Upper lobe of right lung (tissue), 1 donor: ENCODE data around the gene MACROD1. TPM values are rescaled to one million over a fixed set of nuclear protein-coding genes. Genes with fewer than 3 reads are reported as not detected.

ENCODE experiments used
- ATAC-seq: fragments of 200-7000 bp; cut with Tn5 transposase; one replicate; pipeline ENCODE4 v1.9.1; 2020; ENCODE audit warnings: mild to moderate bottlenecking, moderate library complexity
- DNase-seq: peaks from one replicate; pipeline ENCODE4 v3.0.0-alpha.2; 2020
- H3K27ac ChIP-seq: fragments of 200-600 bp; one replicate; pipeline ENCODE4 v1.8.0; 2022
- H3K27me3 ChIP-seq: fragments of 200-600 bp; one replicate; pipeline ENCODE4 v1.8.0; 2022; ENCODE audit warnings: mild to moderate bottlenecking
- H3K36me3 ChIP-seq: fragments of 200-600 bp; one replicate; pipeline ENCODE4 v1.8.0; 2022
- H3K4me1 ChIP-seq: fragments of 200-600 bp; one replicate; pipeline ENCODE4 v1.8.0; 2022
- H3K4me3 ChIP-seq: fragments of 200-600 bp; one replicate; pipeline ENCODE4 v1.8.0; 2022; ENCODE audit warnings: mild to moderate bottlenecking
- H3K9me3 ChIP-seq: fragments of 200-600 bp; one replicate; pipeline ENCODE4 v1.8.0; 2022
- CTCF ChIP-seq: fragments of 200-600 bp; IDR thresholded peaks from one replicate; pipeline ENCODE4 v1.8.0; 2022; ENCODE audit warnings: antibody characterized with exemption
- intact Hi-C: fragments of 100-400 bp; cut with DNase I; formaldehyde crosslinking; loops from one replicate; pipeline ENCODE4 v1.11.0; 2022
- total RNA-seq: library from RNA; stranded (reverse); fragmentation: NEBNext Ultra II Directional; extraction: Animal tissue kit (Norgen Biotek cat#: 25700); gene quantifications from one replicate; pipeline ENCODE4 v1.2.1, GENCODE V29; 2021
- donor health status: DM: no; HTN: yes; CAD: no; lungs with severe emphysema.

Gene MACROD1
- total RNA-seq, 1 donor from 2014 or later, result 15.8 TPM

GRCh38 chr11:64015510-64015909 lies 150.4 kb downstream of the MACROD1 start:
- H3K27ac ChIP-seq, result no peak overlapping the region
- ATAC-seq (no peak), DNase-seq (no peak)
- TF ChIP-seq CTCF, result no peak
- H3K27me3 ChIP-seq, result no peaks in the 10 kb centered on the region
- no peak overlapping the region for H3K4me3 ChIP-seq
- no peaks in the 10 kb centered on the region for H3K9me3 ChIP-seq
- intact Hi-C loops, result no loop called here
- H3K4me1 ChIP-seq, result no peaks in the 10 kb centered on the region
- H3K36me3 ChIP-seq, result no peaks in the 10 kb centered on the region

DNA sequence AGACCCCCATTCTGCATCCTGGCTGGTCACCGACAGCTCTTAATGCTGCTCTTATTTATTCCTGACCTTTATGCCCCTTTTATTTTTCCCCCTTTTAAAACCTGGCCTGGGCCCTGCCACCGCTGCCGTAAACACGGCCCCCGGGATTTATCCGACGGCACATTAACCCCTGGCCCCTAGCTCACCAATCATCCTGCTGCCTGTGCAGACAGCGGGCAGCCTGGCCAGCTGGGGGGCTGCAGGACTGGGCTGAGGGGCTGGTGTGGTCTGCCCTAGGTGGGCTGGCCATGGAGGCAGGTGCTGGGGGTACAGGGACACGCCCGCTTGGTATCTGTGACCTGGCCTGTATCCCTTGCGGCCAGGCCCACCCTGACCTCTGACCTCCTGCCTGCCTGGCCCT lies 151.6 kb downstream of the MACROD1 start:
- H3K36me3 ChIP-seq, result no peaks in the 10 kb centered on the region
- H3K4me1 ChIP-seq, result no peaks in the 10 kb centered on the region
- no peak overlapping the region for H3K4me3 ChIP-seq
- H3K9me3 ChIP-seq, result no peaks in the 10 kb centered on the region
- no peak for DNase-seq
- no peaks in the 10 kb centered on the region for H3K27me3 ChIP-seq
- TF ChIP-seq CTCF, result no peak
- H3K27ac ChIP-seq, result no peak overlapping the region
- intact Hi-C loops, result no loop called here
- ATAC-seq, result no peak

- ATAC-seq (no peak), DNase-seq (no peak)
- H3K4me3 ChIP-seq, result no peak overlapping the region
- H3K27ac ChIP-seq, result no peak overlapping the region
- no peaks in the 10 kb centered on the region for H3K4me1 ChIP-seq
- no peak for TF ChIP-seq CTCF
- no peaks in the 10 kb centered on the region for H3K27me3 ChIP-seq
- intact Hi-C loops, result no loop called here
- H3K9me3 ChIP-seq, result no peaks in the 10 kb centered on the region
- no peaks in the 10 kb centered on the region for H3K36me3 ChIP-seq
These were observed 152.6 kb downstream of the MACROD1 start for GRCh38 chr11:64013141-64013896.

- H3K36me3 ChIP-seq, result no peaks in the 10 kb centered on the region
- no peak for ATAC-seq
- peaks cover 15% of the 10 kb centered on the region for H3K4me1 ChIP-seq
- H3K9me3 ChIP-seq, result no peaks in the 10 kb centered on the region
- H3K27ac ChIP-seq, result no peak overlapping the region
- H3K4me3 ChIP-seq, result no peak overlapping the region
- no peaks in the 10 kb centered on the region for H3K27me3 ChIP-seq
- intact Hi-C loops, result no loop called here
- no peak for TF ChIP-seq CTCF
- DNase-seq, result no peak
These were observed 154.5 kb downstream of the MACROD1 start for GRCh38 chr11:64011371-64011770.

DNA sequence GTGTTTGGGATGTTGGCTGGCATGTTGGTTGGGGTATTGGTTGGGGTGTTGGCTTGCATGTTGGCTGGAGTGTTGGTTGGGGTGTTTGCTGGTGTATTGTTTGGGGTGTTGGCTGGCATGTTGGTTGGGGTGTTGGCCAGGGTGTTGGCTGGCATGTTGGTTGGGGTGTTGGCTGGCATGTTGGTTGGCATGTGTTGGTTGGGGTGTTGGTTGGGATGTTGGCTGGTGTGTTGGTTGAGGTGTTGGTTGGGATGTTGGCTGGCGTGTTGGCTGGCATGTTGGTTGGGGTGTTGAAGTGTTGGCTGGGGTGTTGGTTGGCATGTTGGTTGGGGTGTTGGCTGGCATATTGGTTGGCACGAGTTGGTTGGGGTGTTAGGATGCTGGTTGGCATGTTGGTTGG lies 155.1 kb downstream of the MACROD1 start:
- Histone ChIP-seq H3K4me1 (peaks cover 15% of the 10 kb centered on the region), H3K4me3 (no peak overlapping the region), H3K9me3 (no peaks in the 10 kb centered on the region), H3K27ac (no peak overlapping the region), H3K27me3 (no peaks in the 10 kb centered on the region), H3K36me3 (no peaks in the 10 kb centered on the region)
- no peak for DNase-seq
- intact Hi-C loops, result no loop called here
- TF ChIP-seq CTCF, result no peak
- no peak for ATAC-seq

DNA sequence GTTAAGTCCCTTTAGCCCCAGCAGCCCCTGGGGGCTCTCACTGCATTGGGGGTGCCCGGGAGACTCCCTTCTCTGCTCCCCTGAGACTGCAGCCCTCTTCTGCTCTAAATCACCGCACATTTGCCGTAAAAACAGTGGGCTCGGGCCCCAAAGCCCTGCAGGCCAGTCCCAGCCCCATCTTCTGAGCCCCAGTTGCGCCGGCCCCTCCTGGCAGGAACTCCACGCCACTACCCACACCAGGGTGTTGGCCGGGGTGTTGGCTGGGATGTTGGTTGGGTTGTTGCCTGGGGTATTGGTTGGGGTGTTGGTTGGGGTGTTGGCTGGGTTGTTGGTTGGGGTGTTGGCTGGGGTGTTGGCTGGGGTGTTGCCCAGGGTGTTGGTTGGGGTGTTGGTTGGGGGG lies 156.2 kb downstream of the MACROD1 start:
- H3K4me1 ChIP-seq, result peaks cover 15% of the 10 kb centered on the region
- H3K9me3 ChIP-seq, result no peaks in the 10 kb centered on the region
- H3K27me3 ChIP-seq, result no peaks in the 10 kb centered on the region
- no peak overlapping the region for H3K27ac ChIP-seq
- intact Hi-C loops, result no loop called here
- H3K4me3 ChIP-seq, result no peak overlapping the region
- ATAC-seq (no peak), DNase-seq (no peak)
- TF ChIP-seq CTCF, result no peak
- no peaks in the 10 kb centered on the region for H3K36me3 ChIP-seq
